IPS-15b (cell line): ENCODE measurements around the gene BDNF.
"Not testable (repeated sequence)": the region's sequence is repeated elsewhere in the genome, so short reads cannot be mapped to it uniquely, and the experiment has no call there.

Experiments used
- H3K27me3 ChIP-seq: one replicate; pipeline ENCODE4 v1.6.1; 2013; ENCODE audit warnings: low read length; ENCODE audit not compliant: control insufficient read depth, insufficient read depth
- H3K36me3 ChIP-seq: one replicate; pipeline ENCODE4 v1.6.1; 2013; ENCODE audit warnings: low read length; ENCODE audit not compliant: control insufficient read depth, insufficient read depth
- H3K4me1 ChIP-seq: one replicate; pipeline ENCODE4 v1.6.1; 2013; ENCODE audit warnings: mild to moderate bottlenecking, low read length; ENCODE audit not compliant: control insufficient read depth, insufficient read depth
- H3K4me3 ChIP-seq: one replicate; pipeline ENCODE4 v1.5.1; 2013; ENCODE audit warnings: low read depth, low read length
- H3K9ac ChIP-seq: one replicate; pipeline ENCODE4 v1.6.1; 2013; ENCODE audit warnings: low read depth, mild to moderate bottlenecking, low read length
- H3K9me3 ChIP-seq: one replicate; pipeline ENCODE4 v1.6.1; 2013; ENCODE audit warnings: mild to moderate bottlenecking, low read length; ENCODE audit not compliant: control insufficient read depth, insufficient read depth

The BDNF gene

DNA sequence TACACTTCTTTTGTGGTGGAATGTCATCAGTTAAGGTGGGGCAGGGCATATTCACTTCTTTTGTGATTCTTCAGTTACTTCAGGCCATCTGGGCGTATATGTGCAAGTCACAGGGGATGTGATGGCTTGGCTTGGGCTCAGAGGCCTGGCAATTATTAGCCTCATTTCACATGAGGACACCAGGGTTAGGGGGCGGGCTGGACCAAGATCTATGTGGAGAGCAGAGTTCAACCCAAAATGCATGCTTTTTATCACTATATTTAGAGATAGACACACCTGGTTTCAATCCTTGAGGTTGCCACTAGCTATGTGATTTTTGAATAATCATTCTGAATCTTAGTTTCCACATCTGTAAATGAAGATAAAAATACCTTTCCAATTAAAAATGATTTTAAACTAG lies 65.5 kb downstream of the BDNF start:
- Histone ChIP-seq H3K4me1 (peaks cover 13% of the 10 kb centered on the region), H3K9ac (peak overlapping the region; percentile 48), H3K4me3 (peak overlapping the region; percentile 6)
- H3K9me3 ChIP-seq, H3K36me3 ChIP-seq, H3K27me3 ChIP-seq: not testable (repeated sequence)

DNA sequence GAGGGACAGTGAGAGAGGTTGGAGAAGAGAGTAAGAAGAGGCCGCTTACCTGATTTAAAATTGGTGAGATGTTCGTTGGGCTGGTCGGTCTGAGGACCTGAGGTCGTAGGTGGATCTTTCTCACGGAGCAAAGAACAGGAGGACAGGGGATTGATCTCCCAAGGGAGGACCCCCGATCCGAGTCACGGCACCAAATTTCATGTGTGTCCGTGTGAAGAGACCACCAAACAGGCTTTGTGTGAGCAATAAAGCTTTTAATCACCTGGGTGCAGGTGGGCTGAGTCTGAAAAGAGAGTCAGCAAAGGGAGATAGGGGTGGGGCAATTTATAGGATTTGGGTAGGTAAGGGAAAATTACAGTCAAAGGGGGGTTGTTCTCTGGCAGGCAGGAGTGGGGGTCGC lies 66.0 kb downstream of the BDNF start:
- not testable (repeated sequence) for H3K27me3 ChIP-seq, H3K9me3 ChIP-seq, H3K36me3 ChIP-seq
- Histone ChIP-seq H3K4me1 (peaks cover 13% of the 10 kb centered on the region), H3K4me3 (peak overlapping the region; percentile 75), H3K9ac (peak overlapping the region; percentile 88)

DNA sequence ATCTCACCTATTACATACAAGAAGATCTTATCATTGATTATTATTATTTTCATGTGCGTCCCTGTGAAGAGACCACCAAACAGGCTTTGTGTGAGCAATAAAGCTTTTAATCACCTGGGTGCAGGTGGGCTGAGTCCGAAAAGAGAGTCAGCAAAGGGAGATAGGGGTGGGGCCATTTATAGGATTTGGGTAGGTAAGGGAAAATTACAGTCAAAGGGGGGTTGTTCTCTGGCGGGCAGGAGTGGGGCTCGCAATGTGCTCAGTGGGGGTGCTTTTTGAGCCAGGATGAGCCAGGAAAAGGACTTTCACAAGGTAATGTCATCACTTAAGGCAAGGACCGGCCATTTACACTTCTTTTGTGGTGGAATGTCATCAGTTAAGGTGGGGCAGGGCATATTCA lies 71.2 kb downstream of the BDNF start:
- peak overlapping the region; percentile 28 for H3K4me3 ChIP-seq
- H3K27me3 ChIP-seq, H3K4me1 ChIP-seq, H3K9ac ChIP-seq, H3K9me3 ChIP-seq: not testable (repeated sequence)
- H3K36me3 ChIP-seq, result peaks cover 14% of the 10 kb centered on the region

DNA sequence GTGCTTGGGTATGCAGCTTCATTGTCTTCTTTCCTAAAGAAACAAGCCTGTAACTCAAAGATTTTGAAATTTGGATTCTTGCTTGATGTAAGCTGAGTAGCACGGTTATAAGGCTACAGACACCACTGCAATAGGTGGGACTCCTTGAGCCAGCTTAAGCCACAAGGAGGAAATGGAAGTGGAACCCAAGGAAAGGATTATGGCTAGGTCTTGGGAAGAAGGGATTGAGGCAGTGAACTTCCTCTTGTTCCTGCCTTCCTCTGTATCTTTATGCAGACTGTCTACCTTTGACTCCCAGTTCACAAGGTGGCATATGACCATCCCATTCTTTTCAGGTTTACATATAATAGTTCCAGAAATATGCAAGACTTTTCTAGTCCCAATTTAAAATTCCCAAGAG lies 72.3 kb downstream of the BDNF start:
- Histone ChIP-seq H3K36me3 (peaks cover 13% of the 10 kb centered on the region), H3K27me3 (no peaks in the 10 kb centered on the region), H3K9ac (no peak overlapping the region), H3K4me1 (peaks cover 8% of the 10 kb centered on the region), H3K9me3 (no peaks in the 10 kb centered on the region), H3K4me3 (no peak overlapping the region)

DNA sequence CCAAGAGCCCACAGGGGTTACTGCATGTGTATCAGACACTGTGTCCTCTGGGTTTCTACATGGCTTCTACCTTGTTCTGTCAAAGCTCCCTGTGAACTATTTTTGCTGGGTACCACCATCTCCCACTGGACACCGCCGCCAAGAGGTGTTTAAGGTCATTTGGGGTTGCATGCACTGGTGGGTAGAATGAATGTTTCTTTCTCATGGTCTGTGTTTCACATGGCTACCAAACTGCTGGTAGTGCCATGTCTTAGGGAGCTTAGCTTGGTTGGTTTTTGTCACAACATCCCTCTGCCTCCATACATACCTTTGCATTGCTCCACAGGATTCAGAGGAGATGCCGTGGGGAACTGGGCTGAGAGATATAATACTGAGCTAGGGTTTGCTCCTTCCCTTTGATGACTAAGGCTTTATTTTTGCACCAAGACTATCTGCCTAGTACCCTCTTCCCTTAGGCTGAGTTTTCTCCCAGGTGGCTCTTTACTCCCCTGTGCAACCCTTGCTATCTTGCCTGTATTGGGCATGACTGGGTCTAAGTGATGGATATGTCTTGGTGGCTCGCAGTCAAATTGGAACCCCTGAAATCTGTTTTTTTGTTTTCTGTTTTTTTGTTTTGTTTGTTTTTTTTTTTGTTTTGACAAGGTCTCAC lies 73.2 kb downstream of the BDNF start:
- H3K9me3 ChIP-seq, result no peaks in the 10 kb centered on the region
- peaks cover 8% of the 10 kb centered on the region for H3K4me1 ChIP-seq
- peaks cover 12% of the 10 kb centered on the region for H3K36me3 ChIP-seq
- no peak overlapping the region for H3K4me3 ChIP-seq
- H3K27me3 ChIP-seq, result no peaks in the 10 kb centered on the region
- H3K9ac ChIP-seq, result no peak overlapping the region

DNA sequence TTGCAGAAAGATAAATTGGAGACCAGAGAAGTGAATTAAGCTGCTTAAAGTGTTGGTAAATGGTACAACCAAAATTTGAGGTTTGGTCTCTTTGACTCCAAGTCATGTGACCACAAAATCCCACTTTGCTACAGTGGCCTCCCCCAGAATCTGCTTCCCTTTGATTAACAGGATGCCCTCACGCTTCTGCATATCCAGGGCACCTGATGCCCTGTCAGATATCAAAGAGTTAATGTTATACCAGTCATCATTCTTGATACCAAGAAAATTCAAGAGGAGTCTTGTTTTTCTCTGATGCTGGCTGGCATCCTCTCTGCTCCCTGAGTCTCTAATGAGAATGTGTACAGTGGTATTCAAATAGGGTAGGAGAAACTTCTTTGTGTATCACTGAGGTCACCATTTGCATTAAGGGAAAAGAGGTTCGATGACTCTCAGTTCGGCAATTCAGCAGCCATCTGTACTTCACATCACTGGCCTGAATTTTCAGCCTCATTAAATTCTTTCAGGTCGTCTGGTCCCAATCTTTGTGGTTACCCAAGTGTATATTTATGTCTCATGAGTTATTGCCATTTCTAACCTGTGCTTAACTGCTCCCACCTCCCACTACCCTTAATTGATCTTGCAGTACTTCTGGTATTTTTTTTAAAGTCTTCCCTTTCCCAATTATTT lies 73.9 kb downstream of the BDNF start:
- H3K4me1 ChIP-seq, result peaks cover 8% of the 10 kb centered on the region
- H3K9me3 ChIP-seq, result no peaks in the 10 kb centered on the region
- H3K4me3 ChIP-seq, result no peak overlapping the region
- no peaks in the 10 kb centered on the region for H3K27me3 ChIP-seq
- peaks cover 13% of the 10 kb centered on the region for H3K36me3 ChIP-seq
- no peak overlapping the region for H3K9ac ChIP-seq

DNA sequence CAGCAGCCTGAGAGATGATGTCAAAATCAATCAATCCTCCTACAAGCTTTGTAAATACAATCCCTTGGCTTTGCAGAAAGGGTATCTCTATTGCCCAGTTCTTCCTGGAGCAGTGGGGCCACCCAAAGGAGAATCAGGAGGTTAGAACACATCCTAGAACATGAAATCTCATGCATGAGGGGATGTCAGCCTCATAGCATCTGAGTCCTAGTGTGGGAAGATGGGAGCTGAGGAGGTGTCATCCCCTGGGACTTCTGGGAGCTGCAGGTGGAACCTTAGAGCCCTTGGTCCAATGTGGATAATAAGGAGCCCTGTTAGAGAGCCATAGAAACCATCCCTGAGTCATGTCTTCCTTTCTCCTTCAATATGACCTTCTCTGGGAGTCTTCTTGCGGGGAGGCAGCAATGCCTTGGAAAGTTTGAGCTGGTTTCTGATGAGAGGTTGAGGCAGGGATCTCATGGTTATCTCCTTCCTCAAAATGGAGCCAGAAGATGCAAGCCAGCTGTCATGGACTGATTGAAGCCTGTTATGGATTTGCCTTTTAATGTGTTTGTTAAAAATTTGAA lies 74.8 kb downstream of the BDNF start:
- H3K4me1 ChIP-seq, result peaks cover 8% of the 10 kb centered on the region
- H3K36me3 ChIP-seq, result peaks cover 18% of the 10 kb centered on the region
- no peaks in the 10 kb centered on the region for H3K27me3 ChIP-seq
- no peaks in the 10 kb centered on the region for H3K9me3 ChIP-seq
- H3K9ac ChIP-seq, result no peak overlapping the region
- no peak overlapping the region for H3K4me3 ChIP-seq

DNA sequence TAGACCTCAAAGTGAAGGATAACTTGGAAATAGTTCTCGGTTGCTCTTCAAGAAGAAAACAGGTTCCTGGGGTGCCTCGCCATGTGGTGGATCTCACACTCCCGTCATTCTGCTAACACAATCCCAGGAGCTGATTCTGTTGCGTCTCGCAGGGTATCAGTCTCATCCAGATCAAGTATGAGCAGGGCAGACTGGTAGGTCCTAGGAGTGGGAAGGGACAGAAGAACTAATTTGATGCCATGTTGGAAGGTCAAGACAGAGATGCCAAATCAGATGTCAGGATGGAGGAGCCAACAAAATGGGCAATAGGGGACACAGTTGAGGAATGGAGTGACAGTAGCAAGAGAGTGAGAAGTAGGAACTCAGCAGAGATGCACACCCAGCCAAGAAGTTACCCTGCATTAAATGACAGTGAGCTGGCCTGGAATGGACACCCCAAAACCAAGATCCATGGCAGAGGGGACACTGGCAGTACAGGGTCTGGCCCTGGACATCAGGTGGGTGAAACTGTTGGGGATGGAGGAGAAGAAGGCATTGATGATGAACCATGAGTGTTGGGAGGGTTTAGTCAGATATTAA lies 76.2 kb downstream of the BDNF start:
- Histone ChIP-seq H3K36me3 (peaks cover 30% of the 10 kb centered on the region), H3K9ac (no peak overlapping the region), H3K4me1 (peaks cover 8% of the 10 kb centered on the region)

DNA sequence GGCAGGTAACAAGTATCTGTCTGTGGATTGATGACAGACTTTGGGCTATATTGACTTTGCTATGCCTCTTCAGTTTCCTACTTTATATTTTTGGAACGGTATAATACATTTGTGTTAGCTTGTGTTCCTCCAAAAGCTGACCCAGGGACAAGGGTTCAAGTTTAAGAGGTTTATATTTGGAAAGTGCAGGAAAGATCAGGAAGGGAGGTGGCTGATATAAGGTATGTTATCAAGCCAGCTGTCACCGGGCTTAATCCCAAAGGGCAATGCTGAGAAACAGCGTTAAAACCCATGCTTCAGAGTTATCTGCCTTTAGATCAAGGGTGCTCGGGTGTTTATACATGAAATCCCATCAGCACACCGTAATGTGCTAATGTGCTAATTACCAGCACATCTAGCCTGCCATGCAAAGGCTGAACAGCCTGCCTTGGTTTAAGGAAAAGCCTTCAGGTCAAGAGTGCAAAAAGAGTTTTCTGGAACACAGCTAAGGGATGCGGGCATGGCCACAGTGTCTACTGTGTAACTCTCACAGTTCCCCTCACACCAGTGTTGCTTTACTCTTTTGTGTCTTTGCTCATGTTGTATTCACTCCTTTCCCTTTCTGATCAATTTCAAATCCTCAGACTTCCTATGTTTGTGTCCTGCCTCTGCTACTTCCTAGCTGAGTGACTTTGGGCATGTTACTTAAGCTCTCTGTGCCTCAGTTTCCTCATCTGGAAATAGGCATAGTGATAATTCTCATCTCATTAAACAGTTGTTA lies 77.5 kb downstream of the BDNF start:
- Histone ChIP-seq H3K4me3 (no peak overlapping the region), H3K9me3 (no peaks in the 10 kb centered on the region), H3K9ac (no peak overlapping the region), H3K36me3 (peaks cover 36% of the 10 kb centered on the region), H3K4me1 (peaks cover under 1% of the 10 kb centered on the region), H3K27me3 (no peaks in the 10 kb centered on the region)

More for the DNA sequence above, 76.2 kb downstream of the BDNF start:
- no peaks in the 10 kb centered on the region for H3K9me3 ChIP-seq
- H3K4me3 ChIP-seq, result no peak overlapping the region
- H3K27me3 ChIP-seq, result no peaks in the 10 kb centered on the region

DNA sequence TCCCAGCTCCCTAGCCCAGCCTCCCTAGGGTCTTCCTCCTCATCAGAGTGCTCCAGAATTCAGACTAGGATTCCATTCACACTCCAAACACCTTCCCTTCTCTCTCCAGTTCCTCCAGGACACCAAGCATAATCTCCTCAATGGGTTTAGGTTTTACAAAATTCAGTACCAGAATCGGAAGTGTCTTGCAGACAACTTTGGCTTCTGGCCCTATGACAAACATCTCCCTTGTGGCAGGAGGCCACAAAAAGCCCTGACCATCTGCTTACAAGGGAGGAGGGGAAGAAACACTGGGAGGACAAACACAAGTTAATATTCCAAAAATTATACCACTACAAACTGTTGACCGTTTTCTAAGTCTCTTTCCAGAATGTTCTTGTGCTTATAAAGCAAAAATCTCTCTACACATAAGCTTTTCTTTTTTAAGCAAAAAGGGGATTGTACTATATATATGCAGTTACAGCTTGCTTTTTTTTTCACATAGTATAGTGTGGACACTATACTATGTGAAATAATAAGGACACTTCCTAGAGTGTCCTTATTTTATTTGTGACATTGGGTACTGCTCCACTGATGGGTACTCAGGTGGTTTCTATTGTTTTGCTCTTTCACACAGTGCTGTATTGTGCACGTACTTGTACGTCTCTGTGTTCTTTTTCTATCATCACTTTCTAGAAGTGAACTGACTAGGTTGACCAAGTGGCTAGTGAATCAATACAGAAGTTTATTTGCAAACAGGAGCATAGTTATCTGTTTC lies 78.7 kb downstream of the BDNF start:
- H3K4me3 ChIP-seq, result no peak overlapping the region
- peaks cover 45% of the 10 kb centered on the region for H3K36me3 ChIP-seq
- H3K27me3 ChIP-seq, result no peaks in the 10 kb centered on the region
- no peaks in the 10 kb centered on the region for H3K9me3 ChIP-seq
- no peaks in the 10 kb centered on the region for H3K4me1 ChIP-seq
- H3K9ac ChIP-seq, result no peak overlapping the region

DNA sequence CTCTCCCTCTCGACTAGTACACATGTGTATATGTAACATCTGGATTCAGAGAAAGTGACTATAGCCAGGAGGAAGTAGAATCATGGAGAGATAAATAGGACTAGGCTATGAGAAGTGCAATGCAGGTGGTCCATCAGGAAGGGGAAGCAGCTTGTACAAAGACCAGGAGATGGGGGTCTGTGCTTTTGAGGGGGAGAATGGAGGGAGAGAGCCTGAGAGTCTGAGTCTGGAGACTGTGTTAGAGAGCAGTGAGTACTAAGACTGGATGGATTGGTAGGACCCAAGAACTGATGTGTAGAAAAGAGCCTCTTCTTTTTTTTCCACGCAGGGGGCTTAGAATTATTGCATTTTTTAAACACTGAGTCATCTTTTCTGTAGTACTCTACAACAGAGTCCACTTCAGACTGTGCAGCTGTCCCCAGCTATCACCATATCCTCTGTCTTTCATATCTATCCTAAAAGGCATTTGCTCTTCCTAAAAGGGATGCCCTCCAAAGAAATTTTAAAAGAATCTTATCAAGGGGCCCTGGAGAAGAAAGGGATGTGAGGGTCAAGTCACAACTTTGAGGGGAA lies 80.4 kb downstream of the BDNF start:
- no peaks in the 10 kb centered on the region for H3K9me3 ChIP-seq
- no peak overlapping the region for H3K9ac ChIP-seq
- no peaks in the 10 kb centered on the region for H3K27me3 ChIP-seq
- no peak overlapping the region for H3K4me3 ChIP-seq
- H3K4me1 ChIP-seq, result no peaks in the 10 kb centered on the region
- peaks cover 50% of the 10 kb centered on the region for H3K36me3 ChIP-seq
